22Rv1 (cell line): ENCODE data around the gene PDE3B.

Source experiments
- ZFX ChIP-seq: fragments of 450-650 bp; IDR thresholded peaks from 2 replicates; pipeline ENCODE4 v1.6.1; 2017; ENCODE audit warnings: antibody characterized with exemption, borderline replicate concordance
- TF ChIP-seq, protein P1 (sequence below): fragments of 450-650 bp; IDR thresholded peaks from 2 replicates; pipeline ENCODE4 v1.5.1; 2017; ENCODE audit warnings: mild to moderate bottlenecking

- TF ChIP-seq, protein P1, sequence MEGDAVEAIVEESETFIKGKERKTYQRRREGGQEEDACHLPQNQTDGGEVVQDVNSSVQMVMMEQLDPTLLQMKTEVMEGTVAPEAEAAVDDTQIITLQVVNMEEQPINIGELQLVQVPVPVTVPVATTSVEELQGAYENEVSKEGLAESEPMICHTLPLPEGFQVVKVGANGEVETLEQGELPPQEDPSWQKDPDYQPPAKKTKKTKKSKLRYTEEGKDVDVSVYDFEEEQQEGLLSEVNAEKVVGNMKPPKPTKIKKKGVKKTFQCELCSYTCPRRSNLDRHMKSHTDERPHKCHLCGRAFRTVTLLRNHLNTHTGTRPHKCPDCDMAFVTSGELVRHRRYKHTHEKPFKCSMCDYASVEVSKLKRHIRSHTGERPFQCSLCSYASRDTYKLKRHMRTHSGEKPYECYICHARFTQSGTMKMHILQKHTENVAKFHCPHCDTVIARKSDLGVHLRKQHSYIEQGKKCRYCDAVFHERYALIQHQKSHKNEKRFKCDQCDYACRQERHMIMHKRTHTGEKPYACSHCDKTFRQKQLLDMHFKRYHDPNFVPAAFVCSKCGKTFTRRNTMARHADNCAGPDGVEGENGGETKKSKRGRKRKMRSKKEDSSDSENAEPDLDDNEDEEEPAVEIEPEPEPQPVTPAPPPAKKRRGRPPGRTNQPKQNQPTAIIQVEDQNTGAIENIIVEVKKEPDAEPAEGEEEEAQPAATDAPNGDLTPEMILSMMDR = no peak
- TF ChIP-seq ZFX = no peak
These were observed 20.6 kb upstream of the PDE3B start for GRCh38 chr11:14623036-14623435.
